CD8-positive, alpha-beta memory T cell (primary cell): ENCODE data around the gene FBXW4. TPM values are rescaled to one million over a fixed set of nuclear protein-coding genes. Genes with fewer than 3 reads are reported as not detected.

Experiments
- CTCF ChIA-PET: fragments of 350-600 bp; sonication (Branson Sonifier 250); formaldehyde crosslinking; loops from one replicate; lab custom pipeline; 2021; ENCODE audit warnings: antibody characterized with exemption; lab: Charles Lee
- POLR2A ChIA-PET: fragments of 350-600 bp; sonication (Branson Sonifier 250); formaldehyde crosslinking; loops from one replicate; lab custom pipeline; 2021; ENCODE audit warnings: antibody characterized with exemption; lab: Charles Lee
- DNase-seq, 5 donors: peaks; one replicate each; pipeline versions ENCODE4 v3.0.0 to v3.0.0-alpha.2; 2020 to 2022; ENCODE audit warnings: mixed read lengths in 1 of 5
- H3K27ac ChIP-seq: one replicate; pipeline ENCODE4 v1.7.0; 2013; ENCODE audit warnings: low read depth, mild to moderate bottlenecking, low read length, moderate library complexity
- H3K27me3 ChIP-seq: 2 replicates; pipeline ENCODE4 v1.7.0; 2013; ENCODE audit warnings: low read length, mild to moderate bottlenecking; ENCODE audit not compliant: insufficient read depth, poor library complexity, severe bottlenecking
- H3K36me3 ChIP-seq: 2 replicates; pipeline ENCODE4 v1.7.0; 2013; ENCODE audit warnings: mild to moderate bottlenecking, low read length, moderate library complexity; ENCODE audit not compliant: insufficient read depth
- H3K4me1 ChIP-seq: 2 replicates; pipeline ENCODE4 v1.7.0; 2013; ENCODE audit warnings: mild to moderate bottlenecking, low read length, moderate library complexity; ENCODE audit not compliant: insufficient read depth
- H3K4me3 ChIP-seq: 2 replicates; pipeline ENCODE4 v1.7.0; 2013; ENCODE audit warnings: mild to moderate bottlenecking, low read length
- H3K9me3 ChIP-seq: 2 replicates; pipeline ENCODE4 v1.7.0; 2013; ENCODE audit warnings: mild to moderate bottlenecking, low read length
- H3K27ac Mint-ChIP-seq, 8 donors: one replicate each; pipeline ENCODE4 v1.8.0; 2020 to 2021; ENCODE audit warnings: mixed read lengths in 8 of 8, mild to moderate bottlenecking in 6 of 8, inconsistent platforms in 3 of 8, moderate library complexity in 3 of 8
- H3K27me3 Mint-ChIP-seq, 2 donors: one replicate each; pipeline ENCODE4 v1.8.0; 2020 to 2021; ENCODE audit warnings: mixed read lengths in 2 of 2, mild to moderate bottlenecking in 1 of 2, moderate library complexity in 1 of 2
- H3K36me3 Mint-ChIP-seq, 3 donors: one replicate each; pipeline ENCODE4 v1.8.0; 2020 to 2021; ENCODE audit warnings: mixed read lengths in 3 of 3, inconsistent platforms in 1 of 3, mild to moderate bottlenecking in 1 of 3
- H3K4me1 Mint-ChIP-seq, 3 donors: one replicate each; pipeline ENCODE4 v1.8.0; 2020 to 2021; ENCODE audit warnings: mixed read lengths in 3 of 3, inconsistent platforms in 1 of 3, mild to moderate bottlenecking in 1 of 3
- H3K4me3 Mint-ChIP-seq, 7 donors: one replicate each; pipeline ENCODE4 v1.8.0; 2020 to 2021; ENCODE audit warnings: mixed read lengths in 7 of 7, mild to moderate bottlenecking in 6 of 7, moderate library complexity in 4 of 7, inconsistent platforms in 2 of 7
- H3K9me3 Mint-ChIP-seq, 5 donors: one replicate each; pipeline ENCODE4 v1.8.0; 2020 to 2022; ENCODE audit warnings: mixed read lengths in 5 of 5, mild to moderate bottlenecking in 3 of 5, moderate library complexity in 2 of 5, inconsistent platforms in 1 of 5
- polyA plus RNA-seq: library from polyadenylated mRNA; unstranded; fragments of 300-500 nt; fragmentation: Illumina TruSeq; gene quantifications from one replicate; pipeline ENCODE4 v1.2.3, GENCODE V29; 2021
- total RNA-seq, 2 experiments: library from RNA; stranded (reverse); gene quantifications; one replicate each; pipeline ENCODE4 v1.2.3, GENCODE V29; 2021

Gene FBXW4, protein sequence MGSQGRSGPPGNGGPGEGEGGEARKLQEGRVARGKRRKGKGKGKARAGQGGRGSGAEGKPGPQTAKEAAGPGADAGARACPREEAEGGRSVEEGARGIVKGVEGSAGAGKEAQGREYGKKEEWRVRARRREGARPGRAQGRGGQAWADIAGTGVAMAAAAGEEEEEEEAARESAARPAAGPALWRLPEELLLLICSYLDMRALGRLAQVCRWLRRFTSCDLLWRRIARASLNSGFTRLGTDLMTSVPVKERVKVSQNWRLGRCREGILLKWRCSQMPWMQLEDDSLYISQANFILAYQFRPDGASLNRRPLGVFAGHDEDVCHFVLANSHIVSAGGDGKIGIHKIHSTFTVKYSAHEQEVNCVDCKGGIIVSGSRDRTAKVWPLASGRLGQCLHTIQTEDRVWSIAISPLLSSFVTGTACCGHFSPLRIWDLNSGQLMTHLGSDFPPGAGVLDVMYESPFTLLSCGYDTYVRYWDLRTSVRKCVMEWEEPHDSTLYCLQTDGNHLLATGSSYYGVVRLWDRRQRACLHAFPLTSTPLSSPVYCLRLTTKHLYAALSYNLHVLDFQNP
- total RNA-seq (10 to 100 TPM; 44.2 to 54.4 TPM), polyA plus RNA-seq (13.1 TPM)

DNA sequence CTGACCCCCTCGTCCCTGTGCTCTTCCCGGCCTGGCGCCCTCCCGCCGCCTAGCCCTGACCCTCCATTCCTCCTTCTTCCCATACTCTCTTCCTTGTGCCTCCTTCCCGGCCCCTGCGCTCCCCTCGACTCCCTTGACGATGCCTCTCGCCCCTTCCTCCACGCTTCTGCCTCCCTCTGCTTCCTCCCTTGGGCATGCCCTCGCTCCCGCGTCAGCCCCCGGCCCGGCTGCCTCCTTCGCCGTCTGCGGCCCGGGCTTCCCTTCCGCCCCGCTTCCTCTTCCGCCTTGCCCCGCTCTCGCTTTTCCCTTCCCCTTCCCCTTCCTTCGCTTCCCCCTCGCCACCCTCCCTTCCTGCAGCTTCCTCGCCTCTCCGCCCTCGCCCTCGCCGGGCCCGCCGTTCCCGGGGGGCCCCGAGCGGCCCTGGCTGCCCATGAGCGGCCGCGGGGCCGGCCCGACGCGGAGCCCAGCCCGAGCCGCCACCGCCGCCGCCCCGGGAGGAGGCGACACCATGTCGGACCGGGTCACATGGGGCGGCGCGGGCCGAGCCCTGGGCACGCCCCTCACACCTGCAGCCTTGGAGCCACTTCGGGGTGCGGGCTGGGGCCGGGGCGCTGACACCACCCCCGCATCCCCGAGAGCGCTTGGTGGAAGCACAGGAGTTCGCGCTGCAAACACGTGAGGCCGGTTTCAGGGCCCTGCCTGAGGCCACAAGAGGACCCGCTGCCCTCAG lies at the start of gene FBXW4:
FBXW4 (minus strand) TSS at position 497 of the 730 bp plus-strand sequence; CDS start at position 432, 65 bp downstream.
- peak within 1 kb of the TSS; percentile 95 for H3K27ac ChIP-seq
- no peaks in the 10 kb centered on the region for H3K27me3 ChIP-seq

DNA sequence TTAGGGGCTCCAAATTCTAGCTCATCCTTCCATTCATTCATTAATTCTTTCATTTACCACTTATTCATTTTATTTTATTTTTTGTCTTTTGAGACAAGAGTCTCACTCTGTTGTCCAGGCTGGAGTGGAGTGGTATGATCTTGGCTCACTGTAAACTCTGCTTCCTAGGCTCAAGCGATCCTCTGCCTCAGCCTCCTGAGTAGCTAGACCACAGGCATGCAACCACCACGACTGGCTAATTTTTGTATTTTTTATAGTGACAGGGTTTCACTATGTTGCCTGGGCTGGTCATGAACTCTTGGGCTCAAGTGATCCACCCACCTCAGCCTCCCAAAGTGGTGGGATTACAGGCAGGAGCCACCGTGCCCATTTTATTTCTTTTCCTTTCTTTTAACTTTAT lies 49.3 kb upstream of the FBXW4 start:
- Histone ChIP-seq H3K36me3 (no peaks in the 10 kb centered on the region), H3K27ac (no peak overlapping the region), H3K4me1 (no peaks in the 10 kb centered on the region), H3K4me3 (no peak overlapping the region), H3K27me3 (no peaks in the 10 kb centered on the region), H3K9me3 (no peaks in the 10 kb centered on the region)
- Mint-ChIP-seq H3K27ac (no peak overlapping the region), H3K27me3 (peaks cover 6 to 22% of the 10 kb centered on the region in 2 donors), H3K36me3 (no peaks in the 10 kb centered on the region), H3K4me3 (no peak overlapping the region), H3K4me1 (no peaks in the 10 kb centered on the region), H3K9me3 (no peaks in the 10 kb centered on the region)
- no peak for DNase-seq
- ChIA-PET POLR2A (no interaction called here), CTCF (no interaction called here)

More for the DNA sequence above, at the start of gene FBXW4:
- Mint-ChIP-seq H3K36me3 (peaks cover 0 to 26% (median 0%) of the 10 kb centered on the region in 3 donors), H3K9me3 (no peaks in the 10 kb centered on the region), H3K4me1 (peaks cover 39 to 54% (median 41%) of the 10 kb centered on the region in 3 donors), H3K27ac (peak within 1 kb of the TSS; percentile 96 to 99 (median 99)), H3K4me3 (peak within 1 kb of the TSS; percentile 90 to 99 (median 95)), H3K27me3 (no peaks in the 10 kb centered on the region)
- POLR2A ChIA-PET = interaction anchor here (1.1 kb wide), 1 partner anchor 107 kb away, joined by 5 read pairs; the partner anchor contains the start of genes DPCD and POLL
- H3K4me3 ChIP-seq = peak within 1 kb of the TSS; percentile 87
- no peaks in the 10 kb centered on the region for H3K36me3 ChIP-seq
- CTCF ChIA-PET = interaction anchor here (0.9 kb wide), 1 partner anchor 10 kb away, joined by 3 read pairs; no protein-coding TSS in a partner anchor
- peak; percentile 64 to 84 (median 74) for DNase-seq
- peaks cover 42% of the 10 kb centered on the region for H3K4me1 ChIP-seq
- no peaks in the 10 kb centered on the region for H3K9me3 ChIP-seq

DNA sequence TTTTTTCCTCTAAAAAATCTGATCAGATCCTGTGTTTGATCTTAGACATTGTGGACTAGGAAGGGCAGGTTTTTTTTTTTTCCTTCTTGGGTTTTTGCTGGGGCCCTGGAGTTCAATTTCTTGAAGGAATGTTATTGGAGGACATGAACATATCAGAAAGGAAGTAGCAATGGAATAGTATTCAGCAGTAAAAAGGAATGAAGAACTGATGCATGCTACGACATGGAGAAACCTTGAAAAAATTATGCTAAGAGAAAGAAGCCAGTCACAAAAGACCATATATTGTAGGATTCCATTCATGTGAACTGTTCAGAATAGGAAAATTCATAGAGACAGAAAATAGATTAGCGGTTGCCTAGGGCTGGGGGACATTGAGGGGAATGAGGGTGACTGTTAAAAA lies 47.0 kb upstream of the FBXW4 start:
- no peaks in the 10 kb centered on the region for H3K27me3 ChIP-seq
- no peaks in the 10 kb centered on the region for H3K36me3 ChIP-seq
- H3K4me1 Mint-ChIP-seq = no peaks in the 10 kb centered on the region
- no peaks in the 10 kb centered on the region for H3K9me3 ChIP-seq
- peaks cover 6 to 22% of the 10 kb centered on the region in 2 donors for H3K27me3 Mint-ChIP-seq
- H3K4me3 ChIP-seq = no peak overlapping the region
- H3K27ac ChIP-seq = no peak overlapping the region
- H3K27ac Mint-ChIP-seq = no peak overlapping the region
- ChIA-PET CTCF (interaction anchor here (1.0 kb wide), 1 partner anchor 31 kb away, joined by 3 read pairs; no protein-coding TSS in a partner anchor), POLR2A (no interaction called here)
- H3K4me1 ChIP-seq = no peaks in the 10 kb centered on the region
- no peak for DNase-seq
- no peak overlapping the region for H3K4me3 Mint-ChIP-seq
- no peaks in the 10 kb centered on the region for H3K9me3 Mint-ChIP-seq
- no peaks in the 10 kb centered on the region for H3K36me3 Mint-ChIP-seq

DNA sequence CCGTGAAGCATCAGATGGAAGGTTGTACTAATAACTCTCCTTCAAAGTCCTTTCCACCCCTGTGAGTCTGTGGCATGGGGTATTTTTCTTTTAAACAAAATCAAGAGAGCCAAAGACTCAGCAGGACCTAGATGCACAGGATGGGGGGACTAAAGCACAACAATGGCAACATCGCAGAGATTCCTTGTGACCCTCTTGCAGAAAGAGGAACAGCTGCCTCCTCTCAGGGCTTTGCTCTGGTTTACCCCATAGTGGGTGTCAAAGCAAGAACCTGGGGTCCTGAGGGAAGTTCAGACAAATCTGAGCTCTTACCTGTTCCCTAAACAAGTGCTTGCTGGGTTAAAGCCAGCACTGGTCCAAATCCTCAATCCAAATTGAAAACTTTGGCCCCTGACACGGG lies 41.7 kb upstream of the FBXW4 start:
- no peaks in the 10 kb centered on the region for H3K4me1 ChIP-seq
- H3K9me3 Mint-ChIP-seq = no peaks in the 10 kb centered on the region
- ChIA-PET CTCF (interaction anchor here (1.7 kb wide), 1 partner anchor 14 kb away, joined by 5 read pairs; no protein-coding TSS in a partner anchor), POLR2A (no interaction called here)
- H3K4me3 ChIP-seq = no peak overlapping the region
- no peak for DNase-seq
- no peaks in the 10 kb centered on the region for H3K36me3 ChIP-seq
- H3K27ac ChIP-seq = no peak overlapping the region
- peaks cover 11 to 26% of the 10 kb centered on the region in 2 donors for H3K27me3 Mint-ChIP-seq
- no peaks in the 10 kb centered on the region for H3K9me3 ChIP-seq
- no peaks in the 10 kb centered on the region for H3K36me3 Mint-ChIP-seq
- H3K27me3 ChIP-seq = no peaks in the 10 kb centered on the region
- H3K4me3 Mint-ChIP-seq = no peak overlapping the region
- H3K4me1 Mint-ChIP-seq = no peaks in the 10 kb centered on the region
- H3K27ac Mint-ChIP-seq = no peak overlapping the region

- Histone ChIP-seq H3K4me1 (no peaks in the 10 kb centered on the region), H3K9me3 (no peaks in the 10 kb centered on the region), H3K27ac (no peak overlapping the region), H3K36me3 (no peaks in the 10 kb centered on the region), H3K27me3 (no peaks in the 10 kb centered on the region), H3K4me3 (no peak overlapping the region)
- H3K27ac Mint-ChIP-seq = no peak overlapping the region
- H3K4me1 Mint-ChIP-seq = no peaks in the 10 kb centered on the region
- DNase-seq = no peak
- no peak overlapping the region for H3K4me3 Mint-ChIP-seq
- ChIA-PET POLR2A (no interaction called here), CTCF (no interaction called here)
- peaks cover 12 to 25% of the 10 kb centered on the region in 2 donors for H3K27me3 Mint-ChIP-seq
- H3K36me3 Mint-ChIP-seq = no peaks in the 10 kb centered on the region
- no peaks in the 10 kb centered on the region for H3K9me3 Mint-ChIP-seq
Measured at GRCh38 chr10:101732096-101732495, 37.1 kb upstream of the FBXW4 start.

GRCh38 chr10:101726115-101726387 lies 31.1 kb upstream of the FBXW4 start:
- no peaks in the 10 kb centered on the region for H3K9me3 ChIP-seq
- Mint-ChIP-seq H3K27me3 (peaks cover 3 to 27% of the 10 kb centered on the region in 2 donors), H3K9me3 (no peaks in the 10 kb centered on the region), H3K4me3 (no peak overlapping the region), H3K27ac (no peak overlapping the region), H3K4me1 (no peaks in the 10 kb centered on the region), H3K36me3 (peaks cover 0 to 1% (median 0%) of the 10 kb centered on the region in 3 donors)
- ChIA-PET POLR2A (no interaction called here), CTCF (no interaction called here)
- DNase-seq = no peak
- H3K27ac ChIP-seq = no peak overlapping the region
- H3K27me3 ChIP-seq = no peaks in the 10 kb centered on the region
- no peaks in the 10 kb centered on the region for H3K36me3 ChIP-seq
- H3K4me3 ChIP-seq = no peak overlapping the region
- H3K4me1 ChIP-seq = no peaks in the 10 kb centered on the region

DNA sequence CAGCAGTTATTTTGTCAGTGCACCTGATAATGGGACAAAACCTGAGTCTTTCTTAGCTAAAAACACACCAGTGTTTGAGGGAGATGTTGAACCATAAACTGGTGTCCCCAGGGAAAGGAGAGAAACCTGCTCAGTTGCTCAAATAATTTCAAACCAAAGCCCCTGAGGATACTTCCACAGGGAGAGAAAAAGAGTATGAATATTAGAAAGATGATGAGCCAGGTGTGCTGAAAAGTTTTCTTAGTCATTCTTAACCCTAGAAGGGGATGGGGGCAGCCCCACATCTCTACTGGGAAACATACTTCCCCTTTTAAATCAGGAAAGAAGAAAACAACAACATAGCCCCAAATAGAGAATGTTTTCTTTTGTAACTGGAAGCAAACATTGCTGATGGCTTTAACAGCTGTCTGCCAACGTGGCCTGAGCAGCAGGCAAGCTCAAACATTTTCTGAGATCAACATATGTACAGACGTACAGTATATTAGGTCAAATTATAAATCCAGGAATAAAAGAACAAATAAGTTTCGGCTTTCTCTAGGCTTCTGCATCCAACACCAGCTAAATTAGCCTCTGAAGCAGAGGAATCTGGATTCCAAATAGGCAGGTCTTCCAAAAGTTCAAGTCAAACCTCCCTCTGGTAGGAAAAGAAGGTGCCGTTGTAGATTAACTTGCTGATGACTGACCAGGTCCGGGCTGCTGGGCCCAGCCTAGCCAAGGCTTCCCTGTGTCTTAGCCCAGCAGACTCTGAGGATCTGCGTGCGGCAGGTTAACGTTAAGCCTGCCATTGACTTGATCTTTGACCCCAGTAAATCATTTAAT lies 30.5 kb upstream of the FBXW4 start:
- H3K27me3 ChIP-seq = no peaks in the 10 kb centered on the region
- H3K4me1 ChIP-seq = no peaks in the 10 kb centered on the region
- H3K36me3 ChIP-seq = no peaks in the 10 kb centered on the region
- Mint-ChIP-seq H3K27ac (no peak overlapping the region), H3K36me3 (peaks cover 0 to 1% (median 0%) of the 10 kb centered on the region in 3 donors), H3K27me3 (peaks cover 3 to 30% of the 10 kb centered on the region in 2 donors), H3K4me1 (no peaks in the 10 kb centered on the region), H3K9me3 (no peaks in the 10 kb centered on the region), H3K4me3 (no peak overlapping the region)
- ChIA-PET CTCF (no interaction called here), POLR2A (no interaction called here)
- H3K9me3 ChIP-seq = no peaks in the 10 kb centered on the region
- H3K4me3 ChIP-seq = no peak overlapping the region
- H3K27ac ChIP-seq = no peak overlapping the region
- DNase-seq = no peak
